Activated naive CD8-positive, alpha-beta T cell treated with anti-CD3 and anti-CD28 coated beads, Interleukin-2, amount 10 ng/mL, durations not matched to agents 7 days and 5 days (primary cell): ENCODE data around the gene ALDH16A1. TPM values are rescaled to one million over a fixed set of nuclear protein-coding genes. Genes with fewer than 3 reads are reported as not detected.
A peak's percentile ranks its signal among the peaks of the same experiment; 100 is the strongest.
"Not testable (repeated sequence)": the region's sequence is repeated elsewhere in the genome, so short reads cannot be mapped to it uniquely, and the experiment has no call there.

ENCODE experiments used
- ATAC-seq: fragments of 150-1000 bp; cut with Tn5 transposase; one replicate; pipeline ENCODE4 v1.10.0; 2021; ENCODE audit warnings: low read depth, moderate library complexity
- POLR2A ChIA-PET: fragments of 350-600 bp; sonication (Branson Sonifier 250); formaldehyde crosslinking; loops from one replicate; lab custom pipeline; 2021; ENCODE audit warnings: antibody characterized with exemption; lab: Charles Lee
- DNase-seq: peaks from one replicate; pipeline ENCODE4 v3.0.0; 2021
- H3K27ac Mint-ChIP-seq: one replicate; pipeline ENCODE4 v1.8.0; 2022; ENCODE audit warnings: mild to moderate bottlenecking, mixed read lengths
- H3K27me3 Mint-ChIP-seq: one replicate; pipeline ENCODE4 v1.8.0; 2022; ENCODE audit warnings: mild to moderate bottlenecking, moderate library complexity, mixed read lengths
- H3K36me3 Mint-ChIP-seq: one replicate; pipeline ENCODE4 v1.8.0; 2021; ENCODE audit warnings: mild to moderate bottlenecking, mixed read lengths
- H3K4me1 Mint-ChIP-seq: one replicate; pipeline ENCODE4 v1.8.0; 2021; ENCODE audit warnings: mixed read lengths
- H3K4me3 Mint-ChIP-seq: one replicate; pipeline ENCODE4 v1.8.0; 2022; ENCODE audit warnings: mild to moderate bottlenecking, moderate library complexity, mixed read lengths
- H3K9me3 Mint-ChIP-seq: one replicate; pipeline ENCODE4 v1.8.0; 2021; ENCODE audit warnings: mixed read lengths
- total RNA-seq, 2 experiments: library from RNA; stranded (reverse); gene quantifications; one replicate each; pipeline ENCODE4 v1.2.3, GENCODE V29; 2021

The ALDH16A1 gene
- total RNA-seq, 2 experiments from 2014 or later = 41.8 to 42.9 TPM

DNA sequence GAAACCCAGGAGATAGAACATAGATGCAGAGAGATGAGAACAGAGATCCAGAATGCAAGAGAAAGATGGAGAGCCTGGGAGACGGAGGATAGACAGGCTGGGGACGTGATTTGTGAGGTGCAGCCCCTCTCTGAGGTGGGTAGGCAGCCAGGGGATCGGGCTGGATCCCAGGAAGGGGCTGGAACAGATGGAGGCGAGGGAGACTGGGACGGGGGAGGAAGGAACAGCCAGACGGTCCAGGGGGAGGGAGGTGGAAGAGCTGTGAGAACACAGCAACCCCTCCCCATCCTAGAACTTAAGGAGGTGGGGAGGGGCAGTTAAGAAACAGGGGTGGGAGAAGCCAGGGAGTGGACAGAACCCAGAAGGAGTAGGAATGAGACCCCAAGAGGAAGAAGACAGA is 14.8 kb upstream of the ALDH16A1 start:
- H3K9me3 Mint-ChIP-seq = no peaks in the 10 kb centered on the region
- H3K4me1 Mint-ChIP-seq = peaks cover 29% of the 10 kb centered on the region
- POLR2A ChIA-PET = no interaction called here
- no peak for ATAC-seq
- H3K36me3 Mint-ChIP-seq = no peaks in the 10 kb centered on the region
- no peak overlapping the region for H3K27ac Mint-ChIP-seq
- peaks cover 91% of the 10 kb centered on the region for H3K27me3 Mint-ChIP-seq
- DNase-seq = no peak
- H3K4me3 Mint-ChIP-seq = no peak overlapping the region

GRCh38 chr19:49439836-49440235 is 13.2 kb upstream of the ALDH16A1 start:
- no peak for ATAC-seq
- H3K27ac Mint-ChIP-seq = no peak overlapping the region
- POLR2A ChIA-PET = interaction anchor here (1.3 to 1.6 kb wide), 3 partner anchors 13 to 50 kb away, joined by 3 read pairs; partner anchors contain the start of gene ALDH16A1
- H3K36me3 Mint-ChIP-seq = peaks cover 2% of the 10 kb centered on the region
- H3K27me3 Mint-ChIP-seq = peaks cover 77% of the 10 kb centered on the region
- peaks cover 32% of the 10 kb centered on the region for H3K4me1 Mint-ChIP-seq
- H3K9me3 Mint-ChIP-seq = no peaks in the 10 kb centered on the region
- no peak for DNase-seq
- no peak overlapping the region for H3K4me3 Mint-ChIP-seq

DNA sequence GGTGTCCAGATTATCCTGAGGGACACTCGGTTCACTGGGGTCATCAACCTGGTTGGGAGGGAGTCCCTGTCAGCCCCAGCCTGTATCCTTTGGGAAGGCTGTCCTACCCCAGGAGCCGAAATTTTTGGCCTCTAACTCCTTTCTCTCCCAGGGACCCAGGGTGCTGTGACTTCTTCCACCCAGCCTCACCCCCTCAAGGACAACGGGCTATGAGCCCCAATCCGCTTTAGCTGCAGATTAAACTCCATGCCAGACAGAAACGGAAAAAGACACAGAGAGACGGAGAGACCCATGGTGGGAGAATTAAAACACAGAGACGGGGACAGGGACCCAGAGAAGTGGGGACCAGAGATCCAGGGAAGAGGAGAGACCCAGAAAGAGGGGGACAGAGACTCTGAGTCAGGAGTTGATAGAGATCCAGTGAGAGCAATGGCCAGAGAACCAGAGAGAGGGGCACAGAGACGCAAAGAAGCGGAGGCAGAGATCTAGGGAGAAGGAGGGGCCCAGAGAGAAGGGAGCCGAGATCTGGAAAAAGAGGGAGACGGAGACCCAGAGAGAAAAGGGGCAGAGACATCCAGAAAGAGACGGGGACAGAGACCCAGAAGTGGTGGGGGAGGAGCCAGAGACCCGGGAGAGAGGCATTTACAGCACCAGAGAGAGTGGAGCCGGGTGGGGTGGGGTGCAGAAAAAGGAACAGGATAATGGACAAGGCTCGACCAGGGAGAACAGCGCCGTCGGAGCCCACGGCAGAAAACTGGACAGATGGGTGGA is 12.4 kb upstream of the ALDH16A1 start:
- POLR2A ChIA-PET = interaction anchor here (1.1 to 1.6 kb wide), 4 partner anchors 13 to 50 kb away, joined by 3 read pairs; partner anchors contain the start of gene ALDH16A1
- peaks cover 35% of the 10 kb centered on the region for H3K4me1 Mint-ChIP-seq
- H3K36me3 Mint-ChIP-seq = peaks cover 2% of the 10 kb centered on the region
- peak overlapping the region; percentile 51 for H3K4me3 Mint-ChIP-seq
- no peak for ATAC-seq
- peaks cover 69% of the 10 kb centered on the region for H3K27me3 Mint-ChIP-seq
- no peaks in the 10 kb centered on the region for H3K9me3 Mint-ChIP-seq
- no peak for DNase-seq
- no peak overlapping the region for H3K27ac Mint-ChIP-seq

DNA sequence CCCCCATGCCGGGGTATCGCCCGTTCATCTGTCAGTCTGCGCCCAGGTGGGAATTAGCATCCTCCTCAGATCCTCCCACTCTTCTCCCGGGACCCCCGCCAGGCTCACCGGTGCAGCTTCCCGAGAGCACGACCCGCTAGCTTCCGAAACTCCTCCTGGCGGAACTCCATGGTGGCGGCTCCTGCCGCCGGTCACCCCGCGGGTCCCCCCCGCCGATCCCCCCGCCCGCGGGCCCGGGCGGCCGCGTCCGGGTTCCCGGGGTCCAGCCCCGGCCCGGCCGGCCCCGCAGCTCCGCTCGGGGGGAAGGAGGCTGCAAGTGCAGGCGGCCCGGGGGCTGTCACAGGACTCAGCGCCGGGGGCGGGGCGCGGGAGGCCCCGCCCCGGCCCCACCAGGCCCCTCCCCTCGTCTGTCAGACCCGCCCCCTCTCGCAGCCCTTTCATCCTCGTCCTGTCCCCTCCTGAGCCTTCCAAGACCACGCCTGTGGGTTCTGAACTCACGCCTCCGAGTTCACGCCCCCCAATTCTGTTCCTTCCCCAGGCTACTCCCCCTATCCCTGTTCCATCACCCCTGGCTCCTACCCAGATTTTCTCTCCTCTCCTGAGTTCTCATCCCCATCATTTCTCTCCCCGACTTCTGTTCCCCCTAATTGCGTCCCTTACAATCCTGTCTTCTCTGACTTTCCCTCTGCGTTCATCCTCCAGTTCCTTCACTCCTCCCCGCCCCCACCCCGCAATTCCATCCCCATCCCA is 11.6 kb upstream of the ALDH16A1 start, which contains the start of gene SLC17A7:
Gene SLC17A7 (minus strand): TSS at position 318 of the 750 bp plus-strand sequence. CDS start 148 bp downstream, at position 170.
- peak; percentile 7 for ATAC-seq
- Mint-ChIP-seq H3K4me1 (peaks cover 31% of the 10 kb centered on the region), H3K36me3 (peaks cover 3% of the 10 kb centered on the region), H3K4me3 (peak within 1 kb of the TSS; percentile 87), H3K27me3 (peaks cover 61% of the 10 kb centered on the region), H3K9me3 (no peaks in the 10 kb centered on the region), H3K27ac (peak within 1 kb of the TSS; percentile 64)
- POLR2A ChIA-PET = interaction anchor here (1.1 to 1.6 kb wide), 3 partner anchors 28 to 51 kb away, joined by 3 to 4 read pairs (median 3); no protein-coding TSS in a partner anchor
- no peak for DNase-seq

DNA sequence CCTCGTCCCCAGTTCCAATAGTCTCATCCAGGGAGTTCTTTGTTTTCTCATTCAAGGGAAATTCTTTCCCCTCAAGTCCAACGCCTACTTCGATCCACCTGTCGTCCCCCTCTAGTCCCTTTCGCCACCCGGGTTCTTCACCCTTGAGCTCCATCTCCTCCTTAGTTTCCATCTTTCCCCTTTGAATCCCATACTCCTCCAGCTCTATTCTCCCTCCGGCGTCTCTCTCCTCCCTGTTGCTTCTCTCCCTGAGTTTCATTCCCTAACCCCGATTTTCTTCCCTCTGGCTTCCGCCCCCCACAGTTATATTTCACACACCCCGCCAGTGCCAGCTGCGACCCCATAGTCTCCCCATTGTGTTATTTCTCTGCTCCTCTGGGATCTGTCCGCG is 11.1 kb upstream of the ALDH16A1 start:
- peaks cover 55% of the 10 kb centered on the region for H3K27me3 Mint-ChIP-seq
- H3K27ac Mint-ChIP-seq = peak overlapping the region; percentile 64
- peak overlapping the region; percentile 87 for H3K4me3 Mint-ChIP-seq
- ATAC-seq (no peak), DNase-seq (no peak)
- no peaks in the 10 kb centered on the region for H3K9me3 Mint-ChIP-seq
- peaks cover 29% of the 10 kb centered on the region for H3K4me1 Mint-ChIP-seq
- POLR2A ChIA-PET = interaction anchor here (1.1 to 1.6 kb wide), 3 partner anchors 27 to 32 kb away, joined by 3 to 10 read pairs (median 4); no protein-coding TSS in a partner anchor
- peaks cover 3% of the 10 kb centered on the region for H3K36me3 Mint-ChIP-seq

DNA sequence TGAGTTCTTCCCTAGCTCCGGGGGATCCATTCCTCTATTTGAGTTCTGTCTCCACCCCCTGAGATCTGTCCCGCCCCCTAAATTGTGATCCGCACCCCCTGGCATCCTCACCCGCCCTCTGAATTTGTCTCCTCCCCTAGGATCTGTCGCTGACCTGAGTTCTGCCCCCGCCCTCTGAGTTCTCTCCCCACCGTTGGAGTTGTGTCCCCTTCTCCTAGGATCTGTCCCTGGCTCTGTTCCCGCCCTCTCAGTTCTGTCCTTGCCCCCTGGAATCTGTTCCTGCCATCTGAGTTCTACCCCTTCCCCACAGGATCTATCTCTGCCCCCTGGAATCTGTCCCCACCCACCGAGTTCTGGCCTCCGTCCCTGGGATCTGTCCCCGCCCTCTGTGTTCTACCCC is 10.7 kb upstream of the ALDH16A1 start:
- peak overlapping the region; percentile 87 for H3K4me3 Mint-ChIP-seq
- H3K27ac Mint-ChIP-seq = peak overlapping the region; percentile 64
- H3K27me3 Mint-ChIP-seq = peaks cover 51% of the 10 kb centered on the region
- H3K9me3 Mint-ChIP-seq = no peaks in the 10 kb centered on the region
- H3K36me3 Mint-ChIP-seq = peaks cover 3% of the 10 kb centered on the region
- POLR2A ChIA-PET = interaction anchor here (0.6 to 1.6 kb wide), 6 partner anchors 9 to 51 kb away, joined by 3 to 10 read pairs (median 4); partner anchors contain the start of genes ALDH16A1 and PIH1D1
- ATAC-seq (no peak), DNase-seq (no peak)
- H3K4me1 Mint-ChIP-seq = peaks cover 29% of the 10 kb centered on the region

DNA sequence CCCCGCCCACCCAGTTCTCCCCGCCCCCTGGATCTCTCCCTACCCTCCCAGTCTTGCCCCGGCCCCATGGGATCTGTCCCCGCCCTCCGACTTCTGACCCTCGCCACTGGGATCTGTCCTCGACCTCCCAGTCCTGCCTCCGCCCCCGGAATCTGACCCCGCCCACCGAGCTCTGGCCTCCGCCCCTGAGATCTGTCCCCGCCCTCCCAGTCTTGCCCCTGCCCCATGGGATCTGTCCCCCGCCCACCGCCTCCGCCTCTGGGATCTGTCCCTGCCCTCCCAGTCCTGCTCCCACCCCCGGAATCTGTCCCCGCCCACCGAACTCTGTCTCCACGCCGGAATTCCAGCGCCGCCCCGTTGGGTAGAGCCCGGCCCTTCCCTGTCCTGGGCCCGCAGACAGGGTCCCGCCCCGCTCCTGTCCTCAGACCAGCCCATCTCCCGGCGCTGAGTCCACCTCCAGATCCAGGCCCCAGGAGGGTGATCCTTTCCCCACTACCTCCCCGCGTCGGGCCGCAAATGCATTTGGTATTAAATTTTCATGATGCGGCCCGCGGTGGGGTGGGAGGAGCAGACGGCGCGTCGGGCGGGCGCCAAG is 10.2 kb upstream of the ALDH16A1 start:
- ATAC-seq = peak; percentile 12
- peak; percentile 76 for DNase-seq
- H3K27me3 Mint-ChIP-seq = peaks cover 46% of the 10 kb centered on the region
- peaks cover 29% of the 10 kb centered on the region for H3K4me1 Mint-ChIP-seq
- peak overlapping the region; percentile 91 for H3K27ac Mint-ChIP-seq
- peak overlapping the region; percentile 87 for H3K4me3 Mint-ChIP-seq
- POLR2A ChIA-PET = interaction anchor here (0.6 to 1.6 kb wide), 7 partner anchors 9 to 53 kb away, joined by 3 to 10 read pairs (median 4); partner anchors contain the start of genes ALDH16A1 and PIH1D1
- H3K9me3 Mint-ChIP-seq = no peaks in the 10 kb centered on the region
- H3K36me3 Mint-ChIP-seq = peaks cover 3% of the 10 kb centered on the region

DNA sequence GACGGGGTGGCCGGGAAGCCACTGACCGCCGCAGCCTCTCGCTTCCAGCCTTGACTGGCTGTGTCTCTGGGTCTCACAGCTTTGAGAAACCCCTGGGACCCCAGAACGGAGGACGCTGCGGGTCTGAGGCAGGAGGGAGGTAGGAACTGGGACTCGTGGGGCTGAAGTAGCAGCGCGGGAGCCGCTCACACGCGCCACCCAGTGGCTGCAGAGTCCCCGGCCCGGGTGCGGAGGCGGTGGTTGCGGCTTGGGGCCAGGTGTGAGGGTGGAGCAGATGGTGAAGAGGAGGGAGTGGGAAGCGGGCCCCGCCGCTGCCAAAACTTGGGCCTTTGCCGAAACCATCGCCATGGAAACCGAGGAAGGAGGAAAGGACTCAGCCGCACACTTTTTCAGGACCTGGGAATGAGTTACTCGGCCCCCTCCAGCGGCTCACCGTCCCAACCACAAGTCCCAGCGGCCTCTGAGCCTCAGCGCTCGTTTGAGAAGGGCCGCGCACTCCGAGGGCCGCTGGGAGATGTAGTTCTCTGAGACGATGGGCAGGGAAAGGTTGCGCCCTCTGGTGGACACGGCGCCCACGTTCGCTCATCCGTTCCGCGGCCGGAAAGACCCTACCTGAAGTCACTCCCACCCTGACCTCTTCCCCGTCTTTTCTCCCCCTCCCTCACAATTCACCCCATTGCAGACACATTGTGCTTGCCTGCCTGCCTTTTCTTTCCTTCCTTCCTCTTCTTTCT is 9.5 kb upstream of the ALDH16A1 start:
- ATAC-seq = peak; percentile 88
- Mint-ChIP-seq H3K9me3 (no peaks in the 10 kb centered on the region), H3K4me3 (peak overlapping the region; percentile 87), H3K4me1 (peaks cover 31% of the 10 kb centered on the region), H3K27me3 (peaks cover 40% of the 10 kb centered on the region), H3K36me3 (peaks cover 8% of the 10 kb centered on the region), H3K27ac (peak overlapping the region; percentile 91)
- peak; percentile 98 for DNase-seq
- POLR2A ChIA-PET = interaction anchor here (0.7 to 2.1 kb wide), 9 partner anchors 8 to 52 kb away, joined by 3 to 10 read pairs (median 6); partner anchors contain the start of genes ALDH16A1 and PIH1D1

DNA sequence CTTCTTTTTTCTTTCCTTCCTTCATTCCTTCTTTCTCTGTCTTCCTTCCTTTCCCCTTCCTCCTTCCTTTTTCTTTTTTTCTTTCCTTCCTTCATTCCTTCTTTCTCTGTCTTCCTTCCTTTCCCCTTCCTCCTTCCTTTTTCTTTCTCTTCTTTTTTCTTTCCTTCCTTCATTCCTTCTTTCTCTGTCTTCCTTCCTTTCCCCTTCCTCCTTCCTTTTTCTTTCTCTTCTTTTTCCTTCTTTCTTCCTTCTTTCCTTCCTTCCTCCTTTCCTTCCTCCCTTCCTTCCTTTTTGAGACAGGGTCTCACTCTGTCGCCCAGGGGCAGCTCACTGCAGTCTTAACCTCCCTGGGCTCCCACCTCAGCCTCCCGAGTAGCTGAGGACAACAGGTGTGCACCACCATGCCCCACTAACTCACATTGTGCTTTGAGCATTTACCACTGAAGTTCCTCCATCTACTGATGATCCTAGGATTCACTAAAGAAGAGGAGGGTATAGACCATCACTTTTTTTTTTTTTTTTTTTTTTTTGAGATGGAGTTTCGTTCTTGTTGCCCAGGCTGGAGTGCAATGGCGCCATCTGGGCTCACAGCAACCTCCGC is 8.8 kb upstream of the ALDH16A1 start:
- H3K9me3 Mint-ChIP-seq, ATAC-seq, H3K36me3 Mint-ChIP-seq, DNase-seq: not testable (repeated sequence)
- peak overlapping the region; percentile 87 for H3K4me3 Mint-ChIP-seq
- H3K27ac Mint-ChIP-seq = peak overlapping the region; percentile 91
- H3K27me3 Mint-ChIP-seq = peaks cover 33% of the 10 kb centered on the region
- H3K4me1 Mint-ChIP-seq = peaks cover 33% of the 10 kb centered on the region
- POLR2A ChIA-PET = interaction anchor here (0.7 to 2.1 kb wide), 5 partner anchors 9 to 115 kb away, joined by 3 to 8 read pairs (median 6); partner anchors contain the start of gene ALDH16A1

- Mint-ChIP-seq H3K9me3 (no peaks in the 10 kb centered on the region), H3K4me3 (no peak overlapping the region), H3K36me3 (peaks cover 16% of the 10 kb centered on the region), H3K4me1 (peaks cover 36% of the 10 kb centered on the region), H3K27me3 (peaks cover 15% of the 10 kb centered on the region), H3K27ac (no peak overlapping the region)
- DNase-seq (no peak), ATAC-seq (no peak)
- POLR2A ChIA-PET = interaction anchor here (0.5 to 2.1 kb wide), 3 partner anchors 24 to 487 kb away, joined by 3 to 8 read pairs (median 6); no protein-coding TSS in a partner anchor
These were observed 7.0 kb upstream of the ALDH16A1 start for GRCh38 chr19:49445997-49446396.

- Mint-ChIP-seq H3K36me3 (peaks cover 21% of the 10 kb centered on the region), H3K27ac (peak overlapping the region; percentile 18), H3K9me3 (no peaks in the 10 kb centered on the region), H3K27me3 (peaks cover under 1% of the 10 kb centered on the region), H3K4me1 (peaks cover 35% of the 10 kb centered on the region), H3K4me3 (no peak overlapping the region)
- DNase-seq (no peak), ATAC-seq (no peak)
- POLR2A ChIA-PET = interaction anchor here (0.5 to 0.6 kb wide), 2 partner anchors 113 to 420 kb away, joined by 3 read pairs; partner anchors contain the start of gene CD37
These were observed 5.3 kb upstream of the ALDH16A1 start for GRCh38 chr19:49447485-49448431.
